ENCODE data around the gene KIF2C. TPM values are rescaled to one million over a fixed set of nuclear protein-coding genes. Genes with fewer than 3 reads are reported as not detected.

Gene KIF2C
- total RNA-seq, 1 donor from 2014 or later: 56.5 TPM

- no peak for TF ChIP-seq CTCF (conservative IDR thresholded peaks at IDR 0.05)
- Mint-ChIP-seq H3K36me3 (peaks cover 6% of the 10 kb centered on the region), H3K4me1 (ENCODE audit: unreplicated experiment) (peaks cover 16% of the 10 kb centered on the region), H3K4me3 (no peak overlapping the region), H3K27ac (no peak overlapping the region), H3K27me3 (peaks cover 15% of the 10 kb centered on the region), H3K9me3 (peaks cover 11% of the 10 kb centered on the region)
- DNase-seq (ENCODE audit: extremely low spot score, unreplicated experiment): no peak
These were observed 34.2 kb upstream of the KIF2C start for GRCh38 chr1:44705470-44705869.

- Mint-ChIP-seq H3K4me1 (ENCODE audit: unreplicated experiment) (peaks cover 15% of the 10 kb centered on the region), H3K4me3 (no peak overlapping the region), H3K9me3 (peaks cover 15% of the 10 kb centered on the region), H3K27ac (no peak overlapping the region), H3K36me3 (peaks cover 10% of the 10 kb centered on the region), H3K27me3 (peaks cover 19% of the 10 kb centered on the region)
- no peak for TF ChIP-seq CTCF (conservative IDR thresholded peaks at IDR 0.05)
- DNase-seq (ENCODE audit: extremely low spot score, unreplicated experiment): no peak
These were observed 33.7 kb upstream of the KIF2C start for GRCh38 chr1:44705938-44706337.

- peaks cover 15% of the 10 kb centered on the region for H3K9me3 Mint-ChIP-seq
- no peak overlapping the region for H3K27ac Mint-ChIP-seq
- DNase-seq (ENCODE audit: extremely low spot score, unreplicated experiment): no peak
- H3K4me1 Mint-ChIP-seq (ENCODE audit: unreplicated experiment): peaks cover 10% of the 10 kb centered on the region
- peaks cover 10% of the 10 kb centered on the region for H3K36me3 Mint-ChIP-seq
- peaks cover 23% of the 10 kb centered on the region for H3K27me3 Mint-ChIP-seq
- no peak for TF ChIP-seq CTCF (conservative IDR thresholded peaks at IDR 0.05)
- no peak overlapping the region for H3K4me3 Mint-ChIP-seq
These were observed 32.3 kb upstream of the KIF2C start for GRCh38 chr1:44707112-44707881.

- TF ChIP-seq CTCF (conservative IDR thresholded peaks at IDR 0.05): peak; percentile 58
- DNase-seq (ENCODE audit: extremely low spot score, unreplicated experiment): no peak
- H3K9me3 Mint-ChIP-seq: peaks cover 15% of the 10 kb centered on the region
- no peak overlapping the region for H3K4me3 Mint-ChIP-seq
- H3K4me1 Mint-ChIP-seq (ENCODE audit: unreplicated experiment): peaks cover 10% of the 10 kb centered on the region
- peaks cover 10% of the 10 kb centered on the region for H3K36me3 Mint-ChIP-seq
- peaks cover 23% of the 10 kb centered on the region for H3K27me3 Mint-ChIP-seq
- no peak overlapping the region for H3K27ac Mint-ChIP-seq
These were observed 31.4 kb upstream of the KIF2C start for GRCh38 chr1:44707959-44708831.

DNA sequence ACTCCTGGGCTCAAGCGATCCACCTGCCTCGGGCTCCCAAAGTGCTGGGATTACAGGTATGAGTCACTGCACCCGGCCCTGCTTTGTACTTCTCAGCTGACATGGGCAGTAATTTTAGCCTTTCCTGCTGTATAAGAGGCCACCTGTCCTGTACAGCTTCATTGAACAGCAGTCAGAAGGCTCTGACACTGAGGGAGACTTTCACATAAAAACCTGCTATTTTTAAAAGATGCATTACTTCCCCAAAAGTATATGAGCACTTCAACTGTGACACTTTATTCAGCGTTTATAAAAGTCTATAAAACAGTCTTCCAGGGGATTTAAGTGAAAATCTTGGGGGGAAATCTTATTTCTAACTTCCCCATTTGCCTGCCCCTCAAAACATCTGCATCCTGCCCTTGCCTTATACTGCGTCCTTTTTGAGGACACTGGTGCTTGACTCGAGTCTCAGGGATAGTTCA, 26.3 kb upstream of the KIF2C start:
- H3K4me3 Mint-ChIP-seq: no peak overlapping the region
- H3K27ac Mint-ChIP-seq: no peak overlapping the region
- H3K36me3 Mint-ChIP-seq: peaks cover 10% of the 10 kb centered on the region
- no peak for DNase-seq (ENCODE audit: extremely low spot score, unreplicated experiment)
- peaks cover 9% of the 10 kb centered on the region for H3K4me1 Mint-ChIP-seq (ENCODE audit: unreplicated experiment)
- no peak for TF ChIP-seq CTCF (conservative IDR thresholded peaks at IDR 0.05)
- peaks cover 13% of the 10 kb centered on the region for H3K27me3 Mint-ChIP-seq
- H3K9me3 Mint-ChIP-seq: peaks cover 11% of the 10 kb centered on the region
